Testis (tissue), 2 donors: ENCODE measurements around the gene NFKBIB.

Experiments
- CTCF ChIP-seq, 3 experiments: fragments of 450-650 bp in 2 of 3; fragments of 200-600 bp in 1 of 3; sonication (generic) in 1 of 3; IDR thresholded peaks; one replicate each; pipeline ENCODE4 v1.5.1; 2016 to 2019; ENCODE audit warnings: antibody characterized with exemption in 3 of 3, mild to moderate bottlenecking in 2 of 3, moderate library complexity in 1 of 3
- POLR2A ChIP-seq: fragments of 450-650 bp; IDR thresholded peaks from one replicate; pipeline ENCODE4 v1.6.1; 2017; ENCODE audit warnings: antibody characterized with exemption, mild to moderate bottlenecking, moderate library complexity

DNA sequence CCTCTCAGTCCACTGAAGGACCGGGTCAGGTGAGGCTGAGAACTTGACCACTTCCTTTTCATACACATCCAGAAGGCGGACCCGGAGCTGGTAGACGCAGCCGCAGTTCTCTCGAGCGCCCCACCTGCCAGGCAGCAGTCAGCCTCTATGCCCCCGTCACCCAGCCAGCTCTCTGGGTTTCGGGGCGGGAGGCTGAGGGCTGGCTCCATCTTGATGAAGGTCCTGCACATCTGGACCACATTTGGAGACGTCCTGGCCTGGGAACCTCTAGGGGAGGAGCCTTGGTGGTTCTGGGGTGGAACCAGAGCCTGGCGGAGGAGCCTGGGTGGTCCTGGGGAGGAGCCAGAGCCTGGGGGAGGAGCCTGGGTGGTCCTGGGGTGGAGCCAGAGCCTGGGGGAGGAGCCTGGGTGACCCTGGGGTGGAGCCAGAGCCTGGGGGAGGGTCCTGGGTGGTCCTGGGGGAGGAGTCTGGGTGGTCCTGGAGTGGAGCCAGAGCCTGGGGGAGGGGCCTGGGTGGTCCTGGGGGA lies 45.3 kb downstream of the NFKBIB start:
- no peak for TF ChIP-seq CTCF (IDR thresholded peaks at IDR 0.05)
- no peak for TF ChIP-seq POLR2A
